HEK293 (cell line): ENCODE data around the gene ARHGAP10.

ENCODE experiments used
- CTCF ChIA-PET: fragments of 350-600 bp; formaldehyde crosslinking; extraction: SDS; loops from one replicate; lab custom pipeline; 2021; ENCODE audit warnings: antibody characterized with exemption; lab: Yijun Ruan, JAX
- POLR2A ChIA-PET: fragments of 300-600 bp; formaldehyde crosslinking; extraction: SDS; loops from one replicate; lab custom pipeline; 2020; ENCODE audit warnings: antibody characterized with exemption, inconsistent platforms; lab: Yijun Ruan, JAX
- H3K27ac ChIP-seq: fragments of 200-500 bp; sonication (Bioruptor generic); 2 replicates; pipeline ENCODE4 v1.5.1; 2014; ENCODE audit warnings: low read depth, low read length, control low read depth, inconsistent platforms; ENCODE audit errors: extremely low read depth
- H3K36me3 ChIP-seq, 2 experiments: fragments of 200-500 bp in 1 of 2; sonication (Bioruptor generic) in 1 of 2; 1 replicate in 1 of 2; 2 replicates in 1 of 2; pipeline ENCODE4 v1.5.1; 2014 to 2017; ENCODE audit warnings: inconsistent platforms in 2 of 2, low read length in 2 of 2; ENCODE audit not compliant: control insufficient read depth in 2 of 2, insufficient read depth in 1 of 2
- H3K4me1 ChIP-seq: fragments of 200-500 bp; sonication (Bioruptor generic); 2 replicates; pipeline ENCODE4 v1.5.1; 2014; ENCODE audit warnings: mild to moderate bottlenecking, low read length, inconsistent platforms; ENCODE audit not compliant: control insufficient read depth, insufficient read depth
- H3K4me3 ChIP-seq: 2 replicates; pipeline ENCODE4 v1.5.1; 2011; ENCODE audit warnings: low read depth, mild to moderate bottlenecking, control low read depth, low read length, moderate library complexity
- H3K9me3 ChIP-seq: fragments of 200-500 bp; sonication (Bioruptor generic); 2 replicates; pipeline ENCODE4 v1.5.1; 2014; ENCODE audit warnings: low read depth, low read length, inconsistent platforms; ENCODE audit not compliant: control insufficient read depth, insufficient read depth
- PRDM2 ChIP-seq: fragments of 450-650 bp; formaldehyde crosslinking; IDR thresholded peaks from 2 replicates; pipeline ENCODE4 v1.5.1; 2016; ENCODE audit warnings: missing biosample characterization, missing genetic modification characterization, borderline replicate concordance
- SP3 ChIP-seq: fragments of 450-650 bp; formaldehyde crosslinking; IDR thresholded peaks from 2 replicates; pipeline ENCODE4 v1.5.1; 2016; ENCODE audit warnings: missing biosample characterization, missing genetic modification characterization
- WT1 ChIP-seq: fragments of 450-650 bp; formaldehyde crosslinking; IDR thresholded peaks from 2 replicates; pipeline ENCODE4 v1.5.1; 2016; ENCODE audit warnings: missing biosample characterization, missing genetic modification characterization
- ZBTB11 ChIP-seq: fragments of 450-650 bp; formaldehyde crosslinking; conservative IDR thresholded peaks from 2 replicates; pipeline ENCODE4 v1.5.1; 2016; ENCODE audit warnings: low read depth, missing biosample characterization, missing genetic modification characterization
- ZBTB6 ChIP-seq: fragments of 450-650 bp; formaldehyde crosslinking; IDR thresholded peaks from 2 replicates; pipeline ENCODE4 v1.5.1; 2017; ENCODE audit warnings: missing biosample characterization, missing genetic modification characterization
- ZNF138 ChIP-seq: fragments of 450-650 bp; formaldehyde crosslinking; IDR thresholded peaks from 2 replicates; pipeline ENCODE4 v1.5.1; 2016; ENCODE audit warnings: missing biosample characterization, missing genetic modification characterization, borderline replicate concordance
- ZNF169 ChIP-seq: fragments of 450-650 bp; formaldehyde crosslinking; IDR thresholded peaks from 2 replicates; pipeline ENCODE4 v1.5.1; 2016; ENCODE audit warnings: missing biosample characterization, missing genetic modification characterization
- ZNF184 ChIP-seq: fragments of 450-650 bp; IDR thresholded peaks from 2 replicates; pipeline ENCODE4 v1.5.1; 2018; ENCODE audit warnings: missing biosample characterization, mild to moderate bottlenecking, missing genetic modification characterization
- ZNF19 ChIP-seq: fragments of 450-650 bp; formaldehyde crosslinking; IDR thresholded peaks from 2 replicates; pipeline ENCODE4; 2016; ENCODE audit warnings: missing biosample characterization, missing genetic modification characterization, low read depth
- ZNF26 ChIP-seq: fragments of 450-650 bp; formaldehyde crosslinking; IDR thresholded peaks from 2 replicates; pipeline ENCODE4 v1.5.1; 2016; ENCODE audit warnings: missing biosample characterization, missing genetic modification characterization
- ZNF266 ChIP-seq: fragments of 450-650 bp; formaldehyde crosslinking; IDR thresholded peaks from 2 replicates; pipeline ENCODE4 v1.5.1; 2016; ENCODE audit warnings: missing biosample characterization, missing genetic modification characterization, low read depth
- ZNF341 ChIP-seq: fragments of 450-650 bp; formaldehyde crosslinking; IDR thresholded peaks from 2 replicates; pipeline ENCODE4; 2016; ENCODE audit warnings: low read depth, missing biosample characterization, missing genetic modification characterization
- ZNF354C ChIP-seq: fragments of 450-650 bp; formaldehyde crosslinking; IDR thresholded peaks from 2 replicates; pipeline ENCODE4 v1.5.1; 2016; ENCODE audit warnings: missing biosample characterization, missing genetic modification characterization, low read depth, borderline replicate concordance
- ZNF362 ChIP-seq: fragments of 450-650 bp; formaldehyde crosslinking; IDR thresholded peaks from 2 replicates; pipeline ENCODE4 v1.5.1; 2016; ENCODE audit warnings: missing biosample characterization, missing genetic modification characterization
- ZNF426 ChIP-seq: fragments of 450-650 bp; formaldehyde crosslinking; IDR thresholded peaks from 2 replicates; pipeline ENCODE4 v1.5.1; 2017; ENCODE audit warnings: missing biosample characterization, missing genetic modification characterization, mild to moderate bottlenecking, inconsistent platforms, moderate library complexity
- ZNF530 ChIP-seq: fragments of 450-650 bp; formaldehyde crosslinking; IDR thresholded peaks from 2 replicates; pipeline ENCODE4 v1.5.1; 2016; ENCODE audit warnings: low read depth, missing biosample characterization, missing genetic modification characterization
- ZNF544 ChIP-seq: fragments of 450-650 bp; formaldehyde crosslinking; IDR thresholded peaks from 2 replicates; pipeline ENCODE4 v1.5.0; 2017; ENCODE audit warnings: missing biosample characterization, missing genetic modification characterization
- ZNF580 ChIP-seq: fragments of 450-650 bp; formaldehyde crosslinking; IDR thresholded peaks from 2 replicates; pipeline ENCODE4 v1.5.1; 2016; ENCODE audit warnings: missing biosample characterization, missing genetic modification characterization
- ZNF600 ChIP-seq: fragments of 450-650 bp; formaldehyde crosslinking; IDR thresholded peaks from 2 replicates; pipeline ENCODE4 v1.5.1; 2016; ENCODE audit warnings: missing biosample characterization, missing genetic modification characterization
- ZNF776 ChIP-seq: fragments of 450-650 bp; formaldehyde crosslinking; IDR thresholded peaks from 2 replicates; pipeline ENCODE4 v1.5.0; 2017; ENCODE audit warnings: missing biosample characterization, missing genetic modification characterization, borderline replicate concordance
- ZSCAN18 ChIP-seq: fragments of 450-650 bp; formaldehyde crosslinking; IDR thresholded peaks from 2 replicates; pipeline ENCODE4 v1.5.1; 2016; ENCODE audit warnings: missing biosample characterization, missing genetic modification characterization

The ARHGAP10 gene

GRCh38 chr4:147833254-147833653 lies 101.4 kb downstream of the ARHGAP10 start (continued):
- no peak for TF ChIP-seq PRDM2
- no peak for TF ChIP-seq ZNF776 (tag by site-specific recombination)
- TF ChIP-seq ZNF19, result no peak
- no peak for TF ChIP-seq ZNF169 (tag by site-specific recombination)

GRCh38 chr4:147833741-147834140 lies 101.9 kb downstream of the ARHGAP10 start:
- ChIA-PET CTCF (interaction anchor here (1.4 kb wide), 1 partner anchor 32 kb away, joined by 3 read pairs; no protein-coding TSS in a partner anchor), POLR2A (no interaction called here)
- TF ChIP-seq ZNF426 (tag by site-specific recombination) (no peak), ZNF138 (no peak), ZNF26 (no peak), ZNF600 (tag by site-specific recombination) (no peak), ZSCAN18 (no peak), ZNF266 (tag by site-specific recombination) (no peak), ZNF341 (no peak), ZBTB6 (tag by site-specific recombination) (no peak), ZNF354C (tag by site-specific recombination) (no peak), ZNF580 (tag by site-specific recombination) (no peak), SP3 (tag by site-specific recombination) (no peak), ZNF544 (tag by site-specific recombination) (no peak), ZNF184 (tag by site-specific recombination) (no peak), ZNF530 (tag by site-specific recombination) (no peak), ZBTB11 (no peak), WT1 (no peak), ZNF362 (tag by site-specific recombination) (no peak)

More at GRCh38 chr4:147833741-147834140, 101.9 kb downstream of the ARHGAP10 start:
- Histone ChIP-seq H3K4me3 (no peak overlapping the region), H3K9me3 (no peaks in the 10 kb centered on the region), H3K4me1 (peaks cover 9% of the 10 kb centered on the region), H3K36me3 (no peaks in the 10 kb centered on the region), H3K27ac (no peak overlapping the region)
